RWPE2 (cell line): ENCODE data around the gene TAL1.

Experiments
- ATAC-seq: fragments of 200-7000 bp; cut with Tn5 transposase; 3 replicates; pipeline ENCODE4 v1.9.1; 2021; ENCODE audit warnings: low read depth
- DNase-seq: peaks from one replicate; pipeline ENCODE4 v3.0.0-alpha.2; 2020; ENCODE audit warnings: low spot score
- H3K27ac ChIP-seq: fragments of 450-650 bp; 2 replicates; pipeline ENCODE4 v1.5.1; 2017; ENCODE audit warnings: mild to moderate bottlenecking; ENCODE audit not compliant: poor library complexity, severe bottlenecking
- H3K27me3 ChIP-seq: fragments of 250-450 bp; sonication (Bioruptor Pico); 2 replicates; pipeline ENCODE4 v1.5.1; 2021; ENCODE audit warnings: mild to moderate bottlenecking, moderate library complexity; ENCODE audit not compliant: insufficient read depth, poor library complexity, severe bottlenecking
- H3K36me3 ChIP-seq: fragments of 250-450 bp; sonication (Bioruptor Pico); 2 replicates; pipeline ENCODE4 v1.5.1; 2020; ENCODE audit warnings: low read depth, mild to moderate bottlenecking, moderate library complexity
- H3K4me1 ChIP-seq: fragments of 250-450 bp; sonication (Bioruptor Pico); 2 replicates; pipeline ENCODE4 v1.5.1; 2021; ENCODE audit warnings: mild to moderate bottlenecking, moderate library complexity; ENCODE audit not compliant: insufficient read depth, poor library complexity, severe bottlenecking
- H3K4me3 ChIP-seq: fragments of 250-450 bp; sonication (Bioruptor Pico); 2 replicates; pipeline ENCODE4 v1.5.1; 2021; ENCODE audit warnings: mild to moderate bottlenecking, moderate library complexity; ENCODE audit not compliant: severe bottlenecking
- H3K9me3 ChIP-seq: fragments of 250-450 bp; sonication (Bioruptor Pico); 2 replicates; pipeline ENCODE4 v1.5.1; 2021; ENCODE audit warnings: mild to moderate bottlenecking, moderate library complexity; ENCODE audit not compliant: severe bottlenecking
- CTCF ChIP-seq: fragments of 450-650 bp; IDR thresholded peaks from one replicate; pipeline ENCODE4 v1.5.1; 2017; ENCODE audit warnings: mild to moderate bottlenecking, moderate library complexity; ENCODE audit not compliant: poor library complexity, severe bottlenecking

The TAL1 gene

GRCh38 chr1:47230692-47231300 is 1.2 kb downstream of the TAL1 start:
- no peak for DNase-seq
- no peaks in the 10 kb centered on the region for H3K9me3 ChIP-seq
- H3K4me1 ChIP-seq: no peaks in the 10 kb centered on the region
- H3K36me3 ChIP-seq: no peaks in the 10 kb centered on the region
- H3K27ac ChIP-seq: no peak overlapping the region
- TF ChIP-seq CTCF: no peak
- no peak overlapping the region for H3K4me3 ChIP-seq
- H3K27me3 ChIP-seq: peaks cover 83% of the 10 kb centered on the region
- ATAC-seq: no peak

GRCh38 chr1:47229886-47230691 is 1.9 kb downstream of the TAL1 start:
- no peaks in the 10 kb centered on the region for H3K4me1 ChIP-seq
- no peak overlapping the region for H3K4me3 ChIP-seq
- no peaks in the 10 kb centered on the region for H3K36me3 ChIP-seq
- ATAC-seq (no peak), DNase-seq (no peak)
- no peak for TF ChIP-seq CTCF
- peaks cover 90% of the 10 kb centered on the region for H3K27me3 ChIP-seq
- no peak overlapping the region for H3K27ac ChIP-seq
- H3K9me3 ChIP-seq: no peaks in the 10 kb centered on the region

GRCh38 chr1:47229031-47229885 is 2.8 kb downstream of the TAL1 start:
- DNase-seq (no peak), ATAC-seq (no peak)
- Histone ChIP-seq H3K4me1 (no peaks in the 10 kb centered on the region), H3K4me3 (no peak overlapping the region), H3K27ac (no peak overlapping the region), H3K9me3 (no peaks in the 10 kb centered on the region), H3K27me3 (peaks cover 98% of the 10 kb centered on the region), H3K36me3 (no peaks in the 10 kb centered on the region)
- TF ChIP-seq CTCF: no peak

DNA sequence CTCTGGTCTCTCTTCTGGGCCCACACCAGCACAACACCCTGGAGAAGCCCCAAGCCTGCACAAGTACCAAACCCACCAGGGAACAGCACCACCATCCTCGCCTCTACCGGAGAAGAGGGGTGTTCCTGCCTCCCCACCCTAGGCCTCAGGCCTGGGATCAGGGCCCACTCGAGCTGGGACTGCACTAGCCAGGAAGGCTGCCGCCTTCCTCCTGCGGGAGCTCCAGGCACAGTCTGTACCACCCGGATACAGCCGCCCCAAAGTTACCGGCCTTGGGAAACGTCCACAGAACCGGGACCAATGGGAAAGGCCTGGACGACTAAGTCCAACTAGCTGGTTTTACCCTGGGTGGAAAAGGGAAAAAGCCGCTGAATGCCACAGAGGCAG is 3.4 kb downstream of the TAL1 start:
- no peaks in the 10 kb centered on the region for H3K4me1 ChIP-seq
- no peaks in the 10 kb centered on the region for H3K36me3 ChIP-seq
- peaks cover 99% of the 10 kb centered on the region for H3K27me3 ChIP-seq
- TF ChIP-seq CTCF: no peak
- H3K27ac ChIP-seq: no peak overlapping the region
- H3K9me3 ChIP-seq: no peaks in the 10 kb centered on the region
- H3K4me3 ChIP-seq: no peak overlapping the region
- no peak for ATAC-seq
- no peak for DNase-seq
